GM06990 (cell line): ENCODE data around the gene PIGR.

Experiments used
- DNase-seq: peaks from one replicate; pipeline ENCODE4 v3.0.0-alpha.2; 2011; ENCODE audit not compliant: insufficient read length; ENCODE audit errors: extremely low read depth
- H3K27me3 ChIP-seq: replicated peaks from 2 replicates; pipeline ENCODE4 v1.6.0; 2011; ENCODE audit warnings: low read length; ENCODE audit not compliant: control insufficient read depth, insufficient read depth
- H3K36me3 ChIP-seq: 2 replicates; pipeline ENCODE4 v1.5.1; 2011; ENCODE audit warnings: low read length; ENCODE audit not compliant: control insufficient read depth, insufficient read depth
- H3K4me3 ChIP-seq: replicated peaks from 2 replicates; pipeline ENCODE4 v1.5.1; 2011; ENCODE audit warnings: low read depth, mild to moderate bottlenecking, control low read depth, low read length
- TF ChIP-seq, protein P1 (sequence below): IDR thresholded peaks from 2 replicates; pipeline ENCODE4 v1.5.1; 2011; ENCODE audit warnings: low read length, control low read depth, mild to moderate bottlenecking, inconsistent platforms; ENCODE audit not compliant: insufficient read depth, poor library complexity, severe bottlenecking

Gene PIGR

GRCh38 chr1:206905295-206906164, 40.7 kb downstream of the PIGR start:
- peaks cover 44% of the 10 kb centered on the region for H3K36me3 ChIP-seq
- no peaks in the 10 kb centered on the region for H3K27me3 ChIP-seq
- H3K4me3 ChIP-seq = no peak overlapping the region
- no peak for DNase-seq
- TF ChIP-seq, protein P1, sequence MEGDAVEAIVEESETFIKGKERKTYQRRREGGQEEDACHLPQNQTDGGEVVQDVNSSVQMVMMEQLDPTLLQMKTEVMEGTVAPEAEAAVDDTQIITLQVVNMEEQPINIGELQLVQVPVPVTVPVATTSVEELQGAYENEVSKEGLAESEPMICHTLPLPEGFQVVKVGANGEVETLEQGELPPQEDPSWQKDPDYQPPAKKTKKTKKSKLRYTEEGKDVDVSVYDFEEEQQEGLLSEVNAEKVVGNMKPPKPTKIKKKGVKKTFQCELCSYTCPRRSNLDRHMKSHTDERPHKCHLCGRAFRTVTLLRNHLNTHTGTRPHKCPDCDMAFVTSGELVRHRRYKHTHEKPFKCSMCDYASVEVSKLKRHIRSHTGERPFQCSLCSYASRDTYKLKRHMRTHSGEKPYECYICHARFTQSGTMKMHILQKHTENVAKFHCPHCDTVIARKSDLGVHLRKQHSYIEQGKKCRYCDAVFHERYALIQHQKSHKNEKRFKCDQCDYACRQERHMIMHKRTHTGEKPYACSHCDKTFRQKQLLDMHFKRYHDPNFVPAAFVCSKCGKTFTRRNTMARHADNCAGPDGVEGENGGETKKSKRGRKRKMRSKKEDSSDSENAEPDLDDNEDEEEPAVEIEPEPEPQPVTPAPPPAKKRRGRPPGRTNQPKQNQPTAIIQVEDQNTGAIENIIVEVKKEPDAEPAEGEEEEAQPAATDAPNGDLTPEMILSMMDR = no peak

DNA sequence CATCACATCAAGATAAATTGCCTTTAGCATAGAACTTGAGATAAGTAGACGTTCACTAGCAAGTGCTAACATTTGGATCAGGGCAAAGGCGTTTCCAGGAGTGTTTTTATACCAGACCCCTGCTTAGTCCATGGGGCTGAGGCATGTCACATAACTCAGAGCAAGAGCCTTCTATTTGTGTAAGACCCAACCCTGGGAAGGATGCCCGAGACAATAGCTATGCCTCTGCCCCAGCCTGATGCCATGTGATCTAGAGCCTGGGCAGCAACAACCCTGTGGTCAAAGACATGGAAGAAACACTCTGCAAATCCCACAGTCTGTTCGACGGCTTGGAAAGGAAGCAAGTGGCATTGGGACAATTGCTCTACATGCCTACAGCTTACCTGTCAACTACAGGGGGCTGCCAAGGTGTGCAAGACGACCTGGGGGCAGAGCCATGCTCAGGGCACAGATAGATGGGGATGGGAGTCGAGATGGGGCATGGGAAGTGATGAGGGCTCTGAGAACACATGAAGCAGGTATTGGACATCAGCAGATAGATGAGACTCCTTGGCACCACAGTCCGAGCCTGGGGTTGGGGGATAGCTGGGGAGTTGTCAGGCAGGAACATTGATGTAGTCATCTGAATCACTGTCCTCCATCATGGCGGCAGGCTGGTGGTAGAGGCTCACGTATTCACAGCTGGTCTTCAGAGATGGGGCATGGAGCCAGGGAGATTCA, 41.7 kb downstream of the PIGR start:
- Histone ChIP-seq H3K27me3 (no peaks in the 10 kb centered on the region), H3K4me3 (no peak overlapping the region), H3K36me3 (peaks cover 37% of the 10 kb centered on the region)
- DNase-seq = no peak
- TF ChIP-seq, protein P1 = no peak

DNA sequence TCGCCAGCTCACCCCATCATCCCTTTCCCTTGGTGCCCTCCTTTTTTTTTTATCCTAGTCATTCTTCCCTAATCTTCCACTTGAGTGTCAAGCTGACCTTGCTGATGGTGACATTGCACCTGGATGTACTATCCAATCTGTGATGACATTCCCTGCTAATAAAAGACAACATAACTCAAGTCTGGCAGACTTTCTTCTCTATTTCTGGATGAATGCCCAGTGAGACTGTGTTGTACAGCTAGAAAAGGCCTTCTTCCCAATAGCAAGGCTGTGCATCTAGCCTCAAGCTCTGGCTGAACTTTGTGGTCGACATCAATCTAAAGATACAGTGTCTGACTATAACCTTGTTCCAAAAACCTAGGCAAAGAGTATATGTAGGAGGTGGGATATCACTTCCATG, 42.6 kb downstream of the PIGR start:
- no peaks in the 10 kb centered on the region for H3K27me3 ChIP-seq
- H3K36me3 ChIP-seq = peaks cover 32% of the 10 kb centered on the region
- H3K4me3 ChIP-seq = no peak overlapping the region
- DNase-seq = no peak
- TF ChIP-seq, protein P1 = no peak

- Histone ChIP-seq H3K4me3 (no peak overlapping the region), H3K27me3 (no peaks in the 10 kb centered on the region), H3K36me3 (peaks cover 28% of the 10 kb centered on the region)
- TF ChIP-seq, protein P1 = no peak
- DNase-seq = no peak
Observed at GRCh38 chr1:206902702-206903101, 43.6 kb downstream of the PIGR start.

GRCh38 chr1:206901944-206902343, 44.3 kb downstream of the PIGR start:
- TF ChIP-seq, protein P1 = no peak
- H3K27me3 ChIP-seq = no peaks in the 10 kb centered on the region
- H3K4me3 ChIP-seq = no peak overlapping the region
- DNase-seq = no peak
- peaks cover 21% of the 10 kb centered on the region for H3K36me3 ChIP-seq
